ENCODE results near the gene LGALS9. TPM values are rescaled to one million over a fixed set of nuclear protein-coding genes. Genes with fewer than 3 reads are reported as not detected.

LGALS9 gene
- polyA plus RNA-seq, 3 donors = 149 to 581 (median 149) TPM

GRCh38 chr17:27669850-27670249 lies 38.9 kb downstream of the LGALS9 start:
- Mint-ChIP-seq H3K9me3 (peaks cover 0 to 2% (median 0%) of the 10 kb centered on the region in 7 donors), H3K27me3 (ENCODE audit: low read depth in 3 of 3) (no peaks in the 10 kb centered on the region), H3K27ac (no peak overlapping the region), H3K4me3 (no peak overlapping the region), H3K36me3 (no peaks in the 10 kb centered on the region), H3K4me1 (no peaks in the 10 kb centered on the region)
- Histone ChIP-seq H3K27ac (ENCODE audit: low read depth in 1 of 2, low read length in 2 of 2) (no peak overlapping the region), H3K9ac (ENCODE audit: insufficient read depth, low read length, poor library complexity, severe bottlenecking) (no peak overlapping the region), H3K27me3 (ENCODE audit: control insufficient read depth in 2 of 2, insufficient read depth in 2 of 2, low read length in 2 of 2) (no peaks in the 10 kb centered on the region), H4K20me1 (ENCODE audit: insufficient read depth, low read length) (no peaks in the 10 kb centered on the region), H2AFZ (ENCODE audit: insufficient read depth, low read depth, low read length, poor library complexity, severe bottlenecking) (no peak overlapping the region), H3K79me2 (ENCODE audit: insufficient read depth, low read length) (no peaks in the 10 kb centered on the region), H3K4me1 (ENCODE audit: control insufficient read depth in 1 of 2, insufficient read depth in 2 of 2, low read length in 2 of 2) (no peaks in the 10 kb centered on the region), H3K4me3 (replicated peaks in 1 of 3; ENCODE audit: low read depth in 2 of 3, low read length in 3 of 3) (no peak overlapping the region), H3K4me2 (replicated peaks; ENCODE audit: extremely low read depth, low read length, poor library complexity, severe bottlenecking) (no peak overlapping the region), H3K9me3 (replicated peaks in 1 of 2; ENCODE audit: control insufficient read depth in 1 of 2, insufficient read depth in 1 of 2, low read length in 2 of 2) (no peaks in the 10 kb centered on the region), H3K36me3 (replicated peaks in 1 of 2; ENCODE audit: control insufficient read depth in 1 of 2, insufficient read depth in 2 of 2, low read length in 2 of 2) (no peaks in the 10 kb centered on the region)
- no peak for DNase-seq
- intact Hi-C loops (cut with micrococcal nuclease) = loop anchor here in 1 of 2 donors (10.0 kb wide), 1 partner anchor 205 kb away; no protein-coding TSS in a partner anchor
- 94% methylated on average over 4 of the region's 5 CpGs for WGBS (ENCODE audit: insufficient coverage)
- TF ChIP-seq CTCF (IDR thresholded peaks at IDR 0.05) = no peak

GRCh38 chr17:27670791-27671590 lies 40.0 kb downstream of the LGALS9 start:
- no peak for DNase-seq
- WGBS (ENCODE audit: insufficient coverage) = 95% methylated on average over 12 of the region's 12 CpGs
- Histone ChIP-seq H3K4me2 (replicated peaks; ENCODE audit: extremely low read depth, low read length, poor library complexity, severe bottlenecking) (no peak overlapping the region), H3K36me3 (replicated peaks in 1 of 2; ENCODE audit: control insufficient read depth in 1 of 2, insufficient read depth in 2 of 2, low read length in 2 of 2) (no peaks in the 10 kb centered on the region), H3K27ac (ENCODE audit: low read depth in 1 of 2, low read length in 2 of 2) (no peak overlapping the region), H3K4me1 (ENCODE audit: control insufficient read depth in 1 of 2, insufficient read depth in 2 of 2, low read length in 2 of 2) (no peaks in the 10 kb centered on the region), H3K9me3 (replicated peaks in 1 of 2; ENCODE audit: control insufficient read depth in 1 of 2, insufficient read depth in 1 of 2, low read length in 2 of 2) (no peaks in the 10 kb centered on the region), H2AFZ (ENCODE audit: insufficient read depth, low read depth, low read length, poor library complexity, severe bottlenecking) (no peak overlapping the region), H3K27me3 (ENCODE audit: control insufficient read depth in 2 of 2, insufficient read depth in 2 of 2, low read length in 2 of 2) (no peaks in the 10 kb centered on the region), H3K4me3 (replicated peaks in 1 of 3; ENCODE audit: low read depth in 2 of 3, low read length in 3 of 3) (no peak overlapping the region), H3K79me2 (ENCODE audit: insufficient read depth, low read length) (no peaks in the 10 kb centered on the region), H4K20me1 (ENCODE audit: insufficient read depth, low read length) (no peaks in the 10 kb centered on the region), H3K9ac (ENCODE audit: insufficient read depth, low read length, poor library complexity, severe bottlenecking) (no peak overlapping the region)
- H3K4me3 Mint-ChIP-seq = no peak overlapping the region
- H3K36me3 Mint-ChIP-seq = no peaks in the 10 kb centered on the region
- H3K4me1 Mint-ChIP-seq = no peaks in the 10 kb centered on the region
- H3K9me3 Mint-ChIP-seq = peaks cover 0 to 4% (median 0%) of the 10 kb centered on the region in 7 donors
- intact Hi-C loops (cut with micrococcal nuclease) = no loop called here
- no peak for TF ChIP-seq CTCF (IDR thresholded peaks at IDR 0.05)
- no peak overlapping the region for H3K27ac Mint-ChIP-seq
- peaks cover 0 to 2% (median 0%) of the 10 kb centered on the region in 3 donors for H3K27me3 Mint-ChIP-seq (ENCODE audit: low read depth in 3 of 3)

Measured in CD14-positive monocyte (primary cell).